Measurements from ENCODE around the gene IFITM2.
"Not testable (repeated sequence)": the region's sequence is repeated elsewhere in the genome, so short reads cannot be mapped to it uniquely, and the experiment has no call there.

IFITM2 gene

DNA sequence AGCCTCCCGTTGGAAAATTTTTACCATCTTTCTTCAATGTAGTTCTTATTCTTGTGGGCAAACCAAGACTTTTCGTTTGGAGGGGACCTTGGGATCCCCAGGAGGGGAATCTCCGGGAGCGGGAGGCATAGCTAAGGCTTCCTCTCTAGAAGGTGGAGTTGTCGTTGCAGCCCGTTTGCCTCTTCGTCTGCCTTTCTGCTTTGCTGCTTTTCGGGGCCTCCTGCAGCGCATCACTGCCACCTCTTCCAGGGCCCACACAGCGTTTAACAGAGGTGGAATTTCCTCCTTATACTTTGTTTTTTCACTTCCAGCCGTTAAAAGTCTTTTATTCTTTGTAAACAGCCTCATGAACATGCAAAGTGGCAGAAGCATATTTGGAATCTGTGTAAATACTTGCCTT lies 16.5 kb downstream of the IFITM2 start:
- no peak for DNase-seq
- Mint-ChIP-seq H3K9me3 (peaks cover 2% of the 10 kb centered on the region), H3K36me3 (ENCODE audit: low read depth) (no peaks in the 10 kb centered on the region), H3K4me3 (peak overlapping the region; percentile 28), H3K27me3 (ENCODE audit: low read depth, poor library complexity) (no peaks in the 10 kb centered on the region), H3K27ac (peak overlapping the region; percentile 93), H3K4me1 (peaks cover 64% of the 10 kb centered on the region)
- TF ChIP-seq CTCF (IDR thresholded peaks at IDR 0.05): no peak

GRCh38 chr11:324593-325517 lies 17.2 kb downstream of the IFITM2 start:
- not testable (repeated sequence) for DNase-seq; H3K27me3 Mint-ChIP-seq (ENCODE audit: low read depth, poor library complexity); H3K9me3 Mint-ChIP-seq; H3K36me3 Mint-ChIP-seq (ENCODE audit: low read depth)
- Mint-ChIP-seq H3K27ac (peak overlapping the region; percentile 93), H3K4me1 (peaks cover 65% of the 10 kb centered on the region), H3K4me3 (peak overlapping the region; percentile 16)

DNA sequence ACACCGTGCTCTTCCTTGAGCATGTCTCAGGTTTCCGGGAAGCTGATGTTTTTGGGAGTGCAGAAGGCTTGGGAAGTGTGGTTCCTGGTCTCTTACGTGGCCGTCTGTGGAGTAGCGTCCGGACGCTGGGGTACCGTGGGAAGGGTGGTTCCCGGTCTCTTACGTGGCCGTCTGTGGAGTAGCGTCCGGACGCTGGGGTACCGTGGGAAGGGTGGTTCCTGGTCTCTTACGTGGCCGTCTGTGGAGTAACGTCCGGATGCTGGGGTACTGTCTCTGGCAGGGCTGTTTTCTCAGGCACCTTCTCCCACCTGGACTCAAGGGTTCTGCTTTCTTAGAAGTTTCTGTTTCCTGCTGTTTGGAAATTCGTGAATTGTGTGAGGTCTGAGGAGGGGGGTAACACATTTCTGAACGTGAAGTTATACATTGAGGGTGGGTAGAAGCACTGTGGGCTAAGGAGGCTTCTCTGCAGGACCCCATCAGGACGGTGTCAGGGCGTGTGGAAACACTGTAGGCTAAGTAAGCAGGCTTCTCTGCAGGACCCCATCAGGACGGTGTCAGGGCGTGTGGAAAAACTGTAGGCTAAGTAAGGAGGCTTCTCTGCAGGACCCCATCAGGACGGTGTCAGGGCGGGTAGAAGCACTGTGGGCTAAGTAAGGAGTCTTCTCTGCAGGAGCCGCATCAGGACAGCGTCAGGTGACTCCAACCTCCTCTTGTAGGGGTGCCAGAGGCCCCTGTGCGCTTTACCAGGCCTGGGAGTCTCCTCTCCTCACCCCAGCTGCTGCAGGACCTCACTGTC lies 18.4 kb downstream of the IFITM2 start:
- Mint-ChIP-seq H3K27me3 (ENCODE audit: low read depth, poor library complexity) (no peaks in the 10 kb centered on the region), H3K4me1 (peaks cover 59% of the 10 kb centered on the region), H3K9me3 (peaks cover 13% of the 10 kb centered on the region), H3K4me3 (no peak overlapping the region), H3K36me3 (ENCODE audit: low read depth) (no peaks in the 10 kb centered on the region), H3K27ac (peak overlapping the region; percentile 87)
- TF ChIP-seq CTCF (IDR thresholded peaks at IDR 0.05): no peak
- DNase-seq: no peak

GRCh38 chr11:326592-326841 lies 18.9 kb downstream of the IFITM2 start:
- no peak for TF ChIP-seq CTCF (IDR thresholded peaks at IDR 0.05)
- no peak for DNase-seq
- Mint-ChIP-seq H3K27ac (peak overlapping the region; percentile 87), H3K4me3 (no peak overlapping the region), H3K4me1 (peaks cover 63% of the 10 kb centered on the region), H3K27me3 (ENCODE audit: low read depth, poor library complexity) (no peaks in the 10 kb centered on the region), H3K36me3 (ENCODE audit: low read depth) (peaks cover 4% of the 10 kb centered on the region), H3K9me3 (peaks cover 18% of the 10 kb centered on the region)

DNA sequence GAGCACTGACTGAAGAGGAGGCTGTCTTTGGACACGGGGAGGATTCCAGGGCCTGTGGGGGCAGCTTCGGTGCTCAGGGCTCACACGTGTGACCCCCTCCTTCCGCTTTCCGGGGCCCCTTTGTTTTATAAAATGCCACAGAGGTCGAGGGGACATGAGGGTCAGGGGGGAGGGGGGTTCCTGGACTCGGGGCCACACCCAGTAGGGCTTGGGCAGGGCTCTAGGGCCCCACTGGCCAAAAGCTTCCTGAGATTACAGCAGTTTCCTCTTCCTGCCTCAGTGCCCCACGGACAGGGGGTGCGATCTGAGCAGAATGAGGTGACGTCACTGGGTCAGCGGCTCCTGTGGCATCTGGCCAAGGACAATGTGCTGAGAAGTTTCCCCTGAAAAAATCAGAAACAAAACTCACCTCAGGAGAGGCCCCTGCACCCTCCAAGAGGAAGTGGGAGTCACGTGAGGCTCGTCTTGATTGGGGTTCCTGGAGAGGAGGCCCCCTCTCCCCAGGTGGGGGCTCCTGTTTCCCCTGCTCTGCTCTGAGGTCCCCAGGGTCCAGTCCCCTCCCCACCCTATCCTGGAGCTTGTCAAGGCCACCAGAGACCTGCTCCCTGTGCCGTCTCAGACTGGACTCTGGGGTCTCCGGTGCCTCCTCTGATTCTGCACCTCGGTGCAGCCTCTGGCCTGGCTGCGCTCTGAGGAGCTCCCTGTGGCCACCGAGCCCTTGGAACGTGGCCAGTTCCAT lies 19.4 kb downstream of the IFITM2 start:
- peaks cover 23% of the 10 kb centered on the region for H3K9me3 Mint-ChIP-seq
- H3K4me3 Mint-ChIP-seq: no peak overlapping the region
- peaks cover 63% of the 10 kb centered on the region for H3K4me1 Mint-ChIP-seq
- peaks cover 4% of the 10 kb centered on the region for H3K36me3 Mint-ChIP-seq (ENCODE audit: low read depth)
- no peak for DNase-seq
- peak overlapping the region; percentile 88 for H3K27ac Mint-ChIP-seq
- no peaks in the 10 kb centered on the region for H3K27me3 Mint-ChIP-seq (ENCODE audit: low read depth, poor library complexity)
- no peak for TF ChIP-seq CTCF (IDR thresholded peaks at IDR 0.05)

DNA sequence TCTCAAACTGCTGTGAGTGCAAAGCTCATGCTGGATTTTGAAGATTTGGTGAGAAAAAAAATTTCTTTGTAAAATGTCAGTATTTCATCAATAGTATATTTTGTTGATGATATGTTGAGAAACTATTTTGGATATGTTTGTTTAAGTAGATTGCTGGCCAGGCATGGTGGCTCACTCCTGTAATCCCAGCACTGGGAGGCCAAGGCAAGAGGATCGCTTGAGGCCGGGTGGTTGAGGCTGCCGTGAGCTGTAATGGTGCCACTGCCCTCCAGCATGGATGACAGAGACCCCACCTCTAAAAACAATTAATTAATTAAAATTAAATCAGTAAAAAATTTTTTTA lies 19.9 kb downstream of the IFITM2 start:
- Mint-ChIP-seq H3K9me3 (peaks cover 28% of the 10 kb centered on the region), H3K36me3 (ENCODE audit: low read depth) (peaks cover 4% of the 10 kb centered on the region), H3K4me3 (no peak overlapping the region), H3K27ac (peak overlapping the region; percentile 88), H3K4me1 (peaks cover 63% of the 10 kb centered on the region), H3K27me3 (ENCODE audit: low read depth, poor library complexity) (no peaks in the 10 kb centered on the region)
- DNase-seq: no peak
- TF ChIP-seq CTCF (IDR thresholded peaks at IDR 0.05): no peak

Data from nephron progenitor cell (in vitro differentiated cells).